Pons (tissue), 1 donor: ENCODE measurements around the gene SDC3.
A peak's percentile ranks its signal among the peaks of the same experiment; 100 is the strongest.
"Not testable (repeated sequence)": the region's sequence is repeated elsewhere in the genome, so short reads cannot be mapped to it uniquely, and the experiment has no call there.

Source experiments
- DNase-seq: peaks from one replicate; pipeline ENCODE4 v3.0.0-alpha.2; 2016; ENCODE audit warnings: low spot score

Gene SDC3

GRCh38 chr1:30875197-30875596, 33.4 kb downstream of the SDC3 start:
- DNase-seq: no peak

GRCh38 chr1:30874176-30874575, 34.4 kb downstream of the SDC3 start:
- DNase-seq: no peak

- DNase-seq: no peak
Measured at GRCh38 chr1:30872948-30873263, 35.7 kb downstream of the SDC3 start.

GRCh38 chr1:30872033-30872947, 36.3 kb downstream of the SDC3 start:
- no peak for DNase-seq

- DNase-seq: no peak
Measured at GRCh38 chr1:30871276-30871871, 37.2 kb downstream of the SDC3 start.

GRCh38 chr1:30870656-30871055, 37.9 kb downstream of the SDC3 start:
- DNase-seq: no peak

GRCh38 chr1:30870035-30870434, 38.5 kb downstream of the SDC3 start:
- no peak for DNase-seq

GRCh38 chr1:30868833-30869435, 39.6 kb downstream of the SDC3 start:
- no peak for DNase-seq

- not testable (repeated sequence) for DNase-seq
Measured at GRCh38 chr1:30868057-30868456, 40.5 kb downstream of the SDC3 start.

- DNase-seq: no peak
Measured at GRCh38 chr1:30867537-30867936, 41.0 kb downstream of the SDC3 start.

GRCh38 chr1:30866594-30866993, 42.0 kb downstream of the SDC3 start:
- no peak for DNase-seq

GRCh38 chr1:30864681-30865080, 43.9 kb downstream of the SDC3 start:
- DNase-seq: no peak

GRCh38 chr1:30863858-30864604, 44.5 kb downstream of the SDC3 start:
- no peak for DNase-seq

- no peak for DNase-seq
Measured at GRCh38 chr1:30860320-30860652, 48.3 kb downstream of the SDC3 start.

GRCh38 chr1:30857964-30858363, 50.6 kb downstream of the SDC3 start:
- DNase-seq: no peak

- no peak for DNase-seq
Measured at GRCh38 chr1:30857062-30857461, 51.5 kb downstream of the SDC3 start.

- DNase-seq: no peak
Measured at GRCh38 chr1:30856260-30856790, 52.2 kb downstream of the SDC3 start.

- no peak for DNase-seq
Measured at GRCh38 chr1:30855686-30856259, 52.8 kb downstream of the SDC3 start.

- DNase-seq: no peak
Measured at GRCh38 chr1:30853350-30853749, 55.2 kb downstream of the SDC3 start.

GRCh38 chr1:30852026-30852425, 56.5 kb downstream of the SDC3 start:
- peak; percentile 28 for DNase-seq

- DNase-seq: no peak
Measured at GRCh38 chr1:30851286-30851685, 57.3 kb downstream of the SDC3 start.

- no peak for DNase-seq
Measured at GRCh38 chr1:30850607-30851006, 58.0 kb downstream of the SDC3 start.
